HG03066 (cell line): ENCODE data around the gene RPS21.
A peak's percentile ranks its signal among the peaks of the same experiment; 100 is the strongest.

Experiments
- ATAC-seq: cut with Tn5 transposase; IDR thresholded peaks from one replicate; pipeline ENCODE4 v1.9.1; 2021; ENCODE audit warnings: low read depth; ENCODE audit not compliant: unreplicated experiment

The RPS21 gene

DNA sequence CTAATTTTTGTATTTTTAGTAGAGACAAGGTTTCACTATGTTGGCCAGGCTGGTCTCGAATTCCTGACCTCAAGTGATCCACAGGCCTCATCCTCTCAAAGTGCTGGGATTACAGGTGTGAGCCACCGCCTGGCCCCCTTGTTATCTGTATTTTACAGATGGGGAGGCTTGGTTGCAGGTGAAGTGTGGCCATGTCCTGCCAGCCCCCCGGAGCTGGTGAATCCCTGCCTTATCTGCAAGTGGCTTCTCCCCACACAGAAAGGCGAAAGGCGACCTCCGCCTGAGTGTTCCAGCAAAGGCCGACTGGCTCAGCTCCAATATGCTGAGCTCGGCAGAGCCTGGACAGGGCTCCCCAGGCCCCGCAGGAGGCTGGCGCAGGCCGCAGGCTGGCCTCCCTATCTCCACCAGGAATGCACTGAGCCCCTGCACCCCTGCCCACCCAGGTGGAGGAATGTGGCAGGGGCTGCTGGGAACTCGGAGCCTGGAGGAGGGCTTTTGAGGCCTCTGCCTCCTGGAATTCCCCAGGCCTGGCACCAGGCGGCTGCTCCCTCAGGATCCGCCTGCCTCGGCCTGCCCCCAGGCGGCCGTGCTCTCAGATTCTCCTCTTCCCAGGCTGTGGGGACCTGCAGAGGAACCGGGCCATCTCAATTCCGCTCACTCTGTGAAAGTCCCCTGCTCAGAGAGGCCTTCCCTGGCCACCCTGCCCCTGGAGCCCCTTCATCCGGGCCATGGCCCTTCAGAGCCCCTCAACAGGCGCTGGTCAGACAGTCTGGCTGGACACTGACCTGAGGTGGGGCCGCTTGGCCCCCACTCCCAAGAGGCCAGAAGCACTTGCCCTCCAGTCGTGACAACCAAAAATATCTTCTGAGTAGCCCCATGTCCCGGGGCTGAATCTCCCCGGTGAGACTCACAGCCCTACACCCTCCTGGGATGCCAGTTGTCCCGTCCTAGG, 10.5 kb upstream of the RPS21 start:
- no peak for ATAC-seq

DNA sequence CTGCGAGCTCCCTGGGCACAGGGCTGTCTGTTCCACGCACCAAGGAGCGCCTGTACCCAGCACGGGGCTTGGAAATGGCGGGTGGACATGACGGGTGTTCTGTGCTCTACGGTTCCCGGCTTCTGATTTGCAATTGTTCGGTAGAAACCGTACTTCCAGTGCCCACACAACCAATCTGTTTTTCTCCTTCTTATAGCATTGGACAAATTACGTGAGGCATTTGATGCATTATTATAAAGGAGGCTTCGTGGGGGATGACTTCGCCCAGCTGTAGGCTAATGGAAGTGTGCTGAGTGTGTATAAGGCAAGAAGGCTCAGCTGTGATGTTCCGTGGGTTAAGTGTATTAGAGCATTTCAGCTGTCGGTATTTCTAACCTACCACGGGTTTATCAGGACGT, 9.8 kb upstream of the RPS21 start:
- no peak for ATAC-seq

DNA sequence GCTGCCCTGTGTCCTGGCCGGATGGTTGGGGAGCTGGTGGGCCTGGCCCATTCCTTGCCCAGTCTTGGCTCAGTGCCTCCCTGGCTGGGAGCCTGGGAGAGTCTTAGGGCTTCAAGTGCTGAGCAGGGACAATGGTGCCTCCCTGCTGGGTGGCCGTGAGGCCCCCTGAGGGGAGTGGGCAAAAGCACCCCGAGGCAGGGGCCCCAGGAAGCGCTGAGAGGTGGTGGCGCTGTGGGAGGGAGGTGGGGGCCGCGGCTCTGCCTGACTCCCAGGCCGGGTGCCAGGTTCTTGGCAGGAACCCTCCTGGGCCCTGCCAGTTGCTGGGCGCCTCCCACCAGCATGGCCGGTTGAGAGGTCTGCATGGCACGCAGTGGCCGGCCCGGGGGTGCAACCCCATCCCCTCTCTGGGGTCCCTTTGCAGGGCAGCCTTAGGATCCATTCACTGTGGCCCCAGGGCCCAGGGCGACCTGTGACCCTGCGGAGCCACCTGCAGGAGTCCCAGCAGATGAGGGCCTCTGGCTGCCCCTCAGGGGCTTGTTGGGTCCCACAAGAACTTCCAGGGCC, 9.2 kb upstream of the RPS21 start:
- ATAC-seq: no peak

DNA sequence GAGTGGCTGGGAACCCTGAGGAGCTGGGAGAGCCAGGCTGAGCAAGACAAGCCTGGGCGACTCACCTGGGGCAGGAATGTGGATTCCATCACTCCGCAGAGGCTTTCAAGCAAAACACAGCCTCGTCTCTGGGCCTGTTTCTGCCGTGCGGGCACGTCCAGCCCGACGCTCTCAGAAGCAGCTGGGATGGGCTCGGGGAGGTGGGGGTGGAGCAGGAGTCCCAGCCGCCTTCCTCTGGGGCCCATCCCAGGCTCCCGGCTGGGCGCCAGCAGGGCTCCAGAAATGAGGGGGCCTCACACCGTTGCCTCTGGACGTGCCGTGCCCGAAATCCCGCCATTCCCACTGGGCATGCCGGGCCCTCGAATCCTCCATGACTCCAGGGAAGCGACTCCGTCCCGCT, 8.7 kb upstream of the RPS21 start:
- ATAC-seq: no peak

DNA sequence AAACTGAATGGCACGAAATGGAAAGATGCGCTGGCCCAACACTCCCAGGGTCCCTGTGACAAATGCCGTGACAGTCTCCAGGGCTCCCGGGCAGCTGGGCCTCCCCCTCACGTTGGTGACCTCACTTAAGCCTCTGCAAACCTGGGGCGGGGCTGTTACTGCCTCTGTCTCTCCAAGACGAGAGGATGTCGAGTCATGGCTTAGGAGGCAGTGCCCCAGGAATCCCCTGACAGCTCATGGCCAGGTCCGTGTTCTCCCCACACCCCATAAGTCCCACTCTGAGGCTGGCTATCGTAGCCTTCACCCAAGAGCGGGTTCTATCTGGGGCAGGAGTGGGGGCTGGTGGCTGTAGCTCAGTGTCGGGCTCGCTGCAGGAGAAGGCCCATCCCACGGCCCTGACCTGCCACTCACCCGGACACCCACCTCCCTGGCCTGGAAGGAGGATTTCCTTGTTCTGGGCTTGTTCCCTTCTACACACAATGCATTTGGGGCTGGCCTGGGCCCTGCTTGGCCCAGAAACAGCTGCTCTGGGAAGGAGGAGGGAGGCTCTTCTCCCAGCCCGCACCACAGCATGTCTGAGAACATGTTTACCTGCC, 5.6 kb upstream of the RPS21 start:
- no peak for ATAC-seq

DNA sequence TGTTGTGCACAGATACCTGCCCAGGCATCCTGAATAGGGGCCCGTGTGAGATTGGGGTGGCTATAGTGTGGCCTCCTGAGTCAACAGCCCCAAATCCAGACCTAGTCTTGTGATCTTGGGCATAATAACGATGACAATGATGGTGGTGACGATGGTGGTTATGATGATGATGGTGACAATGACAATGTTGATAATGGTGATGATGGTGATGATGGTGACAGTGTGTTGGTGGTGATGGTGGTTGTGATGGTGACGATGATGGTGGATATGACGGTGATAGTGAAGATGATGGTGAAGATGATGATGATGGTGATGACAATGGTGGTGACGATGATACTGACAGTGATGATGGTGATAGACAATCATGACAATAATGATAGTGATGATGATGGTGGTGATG, 5.1 kb upstream of the RPS21 start:
- no peak for ATAC-seq

DNA sequence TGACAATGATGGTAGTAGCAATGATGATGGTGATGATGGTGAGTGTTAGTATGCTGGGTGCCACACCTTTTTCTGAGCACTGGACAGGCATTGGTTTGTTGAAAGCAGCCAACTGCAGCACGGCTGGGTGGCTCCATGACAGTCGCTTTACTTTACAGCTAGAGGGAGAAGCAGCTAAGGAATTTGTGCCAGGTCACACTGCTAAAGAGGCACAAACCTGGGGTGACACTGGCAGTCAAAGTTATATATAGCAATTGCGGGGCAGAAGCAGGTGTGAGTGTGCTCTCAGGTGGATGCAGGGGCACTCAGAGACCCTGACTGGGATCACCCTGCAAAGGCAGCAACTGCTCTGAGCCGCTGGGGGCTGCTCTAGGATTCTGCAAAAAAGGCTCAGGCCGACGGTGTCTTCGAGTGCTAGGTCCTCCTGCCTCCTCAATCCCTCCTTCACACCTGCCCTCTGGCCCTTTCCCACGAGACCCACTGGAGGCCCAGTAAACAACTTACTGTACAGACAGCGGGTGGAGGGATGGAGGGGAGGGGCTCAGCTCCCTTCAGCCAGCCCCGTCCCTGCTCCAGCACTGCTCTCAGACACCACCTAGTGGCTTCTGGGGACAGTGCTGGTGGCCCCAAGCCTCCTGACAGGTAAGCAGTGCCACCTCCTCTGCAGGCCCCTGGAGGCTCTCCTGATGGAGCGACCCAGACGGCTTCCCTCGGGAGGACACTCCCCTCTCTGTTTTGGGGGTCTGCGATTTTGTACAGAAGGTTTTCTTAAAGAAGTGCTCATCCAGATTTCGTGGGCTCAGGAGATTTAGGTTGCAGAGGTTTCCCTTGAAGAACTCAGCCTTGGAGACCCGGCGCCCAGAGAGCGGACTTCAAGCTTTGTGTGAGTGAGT, 4.4 kb upstream of the RPS21 start:
- ATAC-seq: peak; percentile 47

DNA sequence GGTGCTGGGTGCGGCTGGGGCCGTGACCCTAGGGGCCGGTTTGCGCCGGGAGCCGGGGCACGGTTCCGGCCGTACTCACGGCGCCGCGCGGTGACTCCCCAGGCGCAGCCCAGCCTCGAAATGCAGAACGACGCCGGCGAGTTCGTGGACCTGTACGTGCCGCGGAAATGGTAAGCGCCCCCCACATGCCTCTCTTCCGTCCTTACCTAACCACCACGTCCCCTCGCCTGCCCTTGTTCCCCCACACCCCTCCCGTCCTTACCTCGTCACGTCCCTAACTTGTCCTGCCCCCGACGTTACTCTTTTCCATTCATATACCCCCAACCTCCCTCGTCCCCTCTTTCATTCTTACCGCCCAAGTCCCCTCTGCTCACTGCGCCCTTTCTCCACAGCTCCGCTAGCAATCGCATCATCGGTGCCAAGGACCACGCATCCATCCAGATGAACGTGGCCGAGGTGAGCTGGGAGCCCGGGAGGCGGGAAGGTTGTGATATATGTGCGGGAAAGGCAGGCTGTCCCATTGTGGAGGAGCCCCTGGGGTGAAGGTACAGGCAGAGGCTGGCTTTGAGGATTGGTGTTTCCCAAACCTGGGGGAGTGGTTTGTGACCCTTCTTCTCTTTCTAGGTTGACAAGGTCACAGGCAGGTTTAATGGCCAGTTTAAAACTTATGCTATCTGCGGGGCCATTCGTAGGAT, 463 bp downstream of the RPS21 start:
- no peak for ATAC-seq

DNA sequence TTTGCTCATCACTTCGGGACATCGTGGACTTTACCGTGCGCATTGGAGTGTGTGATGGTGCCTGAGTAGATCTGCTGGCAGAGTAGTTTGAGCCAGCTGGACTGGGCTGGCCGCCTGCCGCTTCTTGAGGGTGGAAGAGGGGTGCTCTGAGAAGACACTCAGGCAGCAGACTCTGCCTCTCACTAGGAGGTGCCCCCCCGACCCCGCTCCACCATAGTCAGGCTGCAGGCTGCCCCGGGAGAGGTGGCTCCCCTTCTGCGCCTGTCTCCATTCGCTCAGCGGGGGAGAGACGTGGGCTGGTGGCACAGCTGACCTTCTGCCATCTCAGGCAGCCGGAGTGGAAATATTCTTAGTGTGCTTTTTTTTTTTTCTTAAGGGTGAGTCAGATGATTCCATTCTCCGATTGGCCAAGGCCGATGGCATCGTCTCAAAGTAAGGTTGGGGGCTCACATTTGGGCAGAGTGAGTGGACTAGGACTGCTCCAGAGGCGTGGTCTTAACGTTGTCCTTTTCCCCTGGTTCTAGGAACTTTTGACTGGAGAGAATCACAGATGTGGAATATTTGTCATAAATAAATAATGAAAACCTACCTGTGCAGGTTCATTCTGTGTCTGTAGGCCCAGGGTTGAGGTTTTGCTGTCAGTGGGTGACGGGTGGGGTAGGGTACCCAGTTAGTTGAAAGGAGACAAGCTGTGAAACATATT, 1.2 kb downstream of the RPS21 start:
- no peak for ATAC-seq

DNA sequence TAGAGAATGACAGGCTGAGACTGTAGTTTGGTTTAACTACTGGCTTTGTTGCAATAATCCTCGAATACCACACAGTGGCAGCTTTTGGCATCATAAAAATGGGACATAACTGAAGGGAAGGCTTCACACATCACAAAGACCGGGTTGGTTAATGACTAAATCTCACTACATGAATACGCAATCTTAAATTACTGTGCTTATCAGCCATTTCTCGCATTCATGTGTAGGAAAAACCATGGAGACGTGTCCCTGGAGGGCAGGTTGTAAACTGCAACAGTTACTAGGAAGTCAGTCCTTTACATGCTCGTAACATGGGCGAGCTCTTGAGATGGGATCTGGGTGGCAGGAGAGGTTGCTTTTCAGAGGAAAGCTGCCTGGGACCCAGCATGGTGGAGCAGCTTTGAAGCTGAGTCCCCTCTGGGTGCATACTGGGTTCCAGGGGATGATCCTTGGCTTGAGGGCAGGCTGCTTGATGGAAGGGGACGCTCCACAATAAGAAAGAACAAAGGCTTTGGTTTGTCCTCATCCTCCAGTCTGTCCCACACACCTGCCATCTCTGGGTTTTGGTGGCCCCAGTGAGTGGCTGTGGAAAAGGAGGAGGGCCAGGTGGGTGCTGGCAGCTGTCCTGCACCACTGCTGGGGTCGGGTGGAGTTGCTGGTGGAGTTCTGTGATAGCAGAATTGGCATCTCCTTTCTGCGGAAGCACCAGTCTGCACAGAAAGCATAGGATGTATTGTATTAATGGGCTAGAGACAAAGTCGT, 2.1 kb downstream of the RPS21 start:
- ATAC-seq: no peak

DNA sequence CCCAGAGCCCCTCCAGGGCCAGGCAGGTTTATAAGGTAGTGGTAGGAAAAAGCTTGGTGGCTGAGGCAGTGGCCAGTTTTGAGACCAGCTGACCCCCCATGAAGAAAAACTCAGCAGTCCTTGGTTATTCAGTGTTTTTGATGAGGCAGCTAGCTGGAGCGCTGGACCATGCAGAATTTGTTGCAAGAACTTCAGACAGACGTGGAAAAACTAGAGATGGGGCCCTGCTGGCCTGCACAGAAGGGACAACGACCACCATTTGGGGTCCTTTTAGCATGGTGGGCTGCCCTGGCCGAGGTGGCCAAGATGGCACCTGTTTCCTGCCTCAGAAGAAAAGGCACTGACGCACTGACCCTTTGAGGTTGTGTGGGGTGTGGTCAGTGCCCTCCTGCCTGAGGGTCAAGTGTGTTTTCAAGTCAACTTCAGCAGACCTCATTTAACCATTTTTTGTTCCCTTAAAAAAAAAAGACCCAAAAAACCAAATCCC, 2.7 kb downstream of the RPS21 start:
- ATAC-seq: no peak

DNA sequence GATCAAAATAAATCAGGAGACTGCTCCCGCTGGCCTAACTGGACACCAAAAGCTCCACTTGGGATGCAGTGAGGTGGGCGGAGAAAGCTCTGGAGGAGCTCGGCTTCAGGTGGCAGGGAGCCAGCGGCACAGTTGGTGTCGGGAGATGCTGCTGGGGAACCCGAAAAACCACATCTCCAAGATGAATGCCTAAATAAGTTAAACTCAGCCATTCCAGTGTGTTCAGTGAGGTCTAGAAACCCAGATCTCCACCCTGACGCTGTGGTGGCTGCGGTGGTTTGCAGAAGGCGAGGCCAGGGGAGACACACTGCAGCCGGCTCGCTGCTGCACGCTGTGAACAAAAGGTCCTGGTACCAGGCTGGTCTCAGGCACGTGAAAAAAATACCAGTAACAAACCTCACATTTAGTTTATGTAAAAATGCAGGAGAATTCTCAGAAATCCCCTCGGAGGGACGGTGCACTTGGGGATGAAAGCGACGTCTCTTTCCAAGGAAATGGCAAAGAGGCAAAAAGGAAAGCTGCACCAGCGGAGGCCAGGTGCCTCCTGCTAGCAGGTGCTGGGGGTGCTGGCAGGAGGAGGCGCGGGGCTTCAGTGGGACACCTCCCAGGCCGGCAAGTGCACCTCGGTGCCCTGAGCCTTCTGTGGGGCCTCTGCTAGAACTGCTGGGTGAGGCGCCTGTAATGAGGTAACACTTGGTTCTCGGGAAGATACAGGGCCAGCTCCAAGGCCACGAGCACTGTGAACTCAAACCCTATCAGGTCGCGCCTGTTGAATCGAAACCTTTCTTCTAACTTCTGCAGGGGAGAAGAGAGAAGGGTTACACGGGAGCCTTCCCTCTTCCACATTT, 3.6 kb downstream of the RPS21 start:
- no peak for ATAC-seq

DNA sequence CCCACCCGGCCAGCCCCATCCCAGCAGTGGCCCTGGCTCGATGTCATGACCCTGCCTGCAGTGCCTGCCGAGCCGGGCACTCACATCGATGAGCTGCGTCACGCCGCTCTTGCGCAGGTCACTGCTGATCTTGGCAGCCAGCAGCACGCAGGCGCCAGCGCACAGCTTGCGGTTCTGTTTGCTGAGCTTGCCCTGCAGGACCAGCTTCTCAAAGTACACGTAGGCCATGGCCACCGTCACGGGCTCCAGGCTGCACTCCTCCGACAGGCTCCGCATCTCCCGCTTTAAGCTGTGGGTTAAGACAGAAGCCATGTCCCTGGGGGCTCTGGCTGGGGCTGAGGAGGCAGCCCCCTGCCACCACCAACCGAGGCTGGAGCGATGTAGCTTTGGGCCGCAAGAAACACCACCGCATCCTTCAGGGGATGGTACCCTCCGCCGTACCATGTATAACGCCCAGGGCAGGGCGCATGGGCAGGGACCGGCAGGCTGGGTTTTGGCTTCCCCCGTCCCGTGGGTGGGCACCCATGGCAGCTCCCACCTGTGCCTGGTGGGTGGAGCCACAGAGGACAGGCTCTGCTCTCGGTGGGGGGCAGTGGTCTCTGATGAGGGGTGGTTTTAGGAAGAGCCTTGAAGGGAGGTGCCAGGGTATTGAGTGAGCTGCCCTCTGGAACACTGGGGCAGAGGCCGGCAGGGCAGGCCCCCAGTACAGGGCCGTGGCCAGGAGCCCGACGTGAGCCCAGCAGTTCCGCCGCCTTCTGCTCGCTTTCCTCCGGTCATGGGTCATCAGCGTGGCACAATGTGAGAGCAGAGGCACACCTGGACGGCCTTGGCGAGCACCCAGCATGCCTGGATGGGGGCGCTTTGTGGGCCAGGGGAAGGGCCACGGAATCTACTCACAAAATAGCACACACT, 4.5 kb downstream of the RPS21 start:
- no peak for ATAC-seq

DNA sequence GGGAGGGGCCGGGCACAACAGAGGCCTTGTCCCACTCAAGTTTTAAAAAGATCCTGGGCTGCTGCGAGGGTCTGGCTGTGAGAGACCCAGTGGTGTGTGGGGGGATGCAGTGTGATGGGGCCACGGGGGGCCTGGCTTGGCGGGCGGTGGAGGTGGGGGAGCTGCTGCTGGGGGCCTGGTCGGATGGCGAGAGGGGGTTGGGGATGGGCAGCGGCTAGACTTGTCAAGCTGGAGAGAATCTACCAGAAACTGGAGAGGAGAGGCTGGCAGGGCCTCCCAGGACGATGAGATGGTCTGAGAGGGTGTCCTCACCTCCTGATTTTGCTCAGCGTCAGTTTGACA, 5.1 kb downstream of the RPS21 start:
- ATAC-seq: no peak

DNA sequence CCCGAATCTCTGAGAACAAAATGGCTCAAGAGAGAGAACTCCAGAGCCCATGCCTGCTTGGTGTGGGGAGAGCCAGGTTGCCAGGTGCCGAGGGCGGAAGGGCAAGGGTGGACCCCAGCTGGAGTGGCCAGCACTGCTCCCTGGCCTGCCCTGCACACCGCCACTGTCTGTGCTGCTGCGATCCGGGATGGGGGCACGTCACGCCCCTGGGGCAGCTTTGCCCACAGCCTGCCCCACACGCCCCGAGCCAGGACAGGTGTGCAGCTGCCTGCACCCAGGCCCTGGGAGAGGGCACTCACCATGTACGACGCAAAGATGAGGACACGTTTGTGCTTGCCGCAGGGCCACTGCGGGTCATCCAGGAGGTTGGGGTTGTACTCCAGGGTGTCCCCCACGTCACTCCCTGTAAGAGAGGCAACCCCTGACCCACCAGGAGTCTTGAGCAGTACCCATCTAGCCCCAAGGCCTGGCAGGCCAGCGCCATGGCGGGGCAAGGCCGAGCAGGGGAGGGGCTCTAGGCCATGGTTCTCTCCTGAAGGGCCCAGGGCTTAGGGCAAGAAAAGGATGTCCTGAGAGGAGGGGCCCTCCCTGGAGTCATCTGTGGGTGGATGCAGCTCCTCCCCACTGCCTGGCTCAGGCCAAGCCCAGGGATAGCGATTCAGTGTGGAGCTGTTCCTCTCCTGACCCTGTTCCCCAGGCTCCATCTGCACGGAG, 5.9 kb downstream of the RPS21 start:
- no peak for ATAC-seq

DNA sequence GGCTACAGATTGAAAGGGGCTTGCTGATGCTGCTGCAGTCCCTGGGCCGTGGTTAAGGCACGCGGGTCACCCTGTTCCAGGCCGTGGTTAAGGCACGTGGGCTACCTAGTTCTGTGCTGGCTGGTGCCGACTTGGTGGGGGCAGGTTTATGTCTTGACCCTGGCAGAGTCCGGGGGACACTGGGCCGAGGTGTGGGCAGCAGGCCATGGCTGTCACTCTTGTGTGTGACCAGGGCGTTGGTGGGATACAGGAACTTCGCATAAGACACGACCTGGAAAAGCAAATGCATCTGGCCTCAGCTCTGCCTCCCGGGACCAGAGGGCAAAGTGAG, 6.4 kb downstream of the RPS21 start:
- ATAC-seq: no peak

DNA sequence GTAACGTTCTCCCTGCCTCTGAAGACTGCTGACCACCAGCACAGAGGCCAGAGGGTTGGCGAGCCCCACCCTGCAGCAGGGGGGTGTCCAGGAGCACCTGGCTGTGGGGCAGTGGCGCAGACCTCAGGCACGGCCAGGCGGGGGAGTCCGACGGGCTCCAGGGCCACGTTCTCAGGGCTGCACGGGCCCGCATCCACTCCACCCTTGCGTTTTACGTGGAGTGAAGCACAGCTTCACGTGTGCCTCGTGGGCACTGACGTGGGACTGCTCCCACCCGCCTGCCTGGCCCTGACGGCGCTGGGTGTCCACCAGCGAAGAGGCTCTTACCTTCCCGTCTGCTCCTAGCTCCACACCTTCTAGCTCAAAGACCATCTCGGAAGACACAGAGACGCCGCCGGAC, 6.9 kb downstream of the RPS21 start:
- ATAC-seq: no peak
